ENCODE measurements around the gene TICAM2.

DNA sequence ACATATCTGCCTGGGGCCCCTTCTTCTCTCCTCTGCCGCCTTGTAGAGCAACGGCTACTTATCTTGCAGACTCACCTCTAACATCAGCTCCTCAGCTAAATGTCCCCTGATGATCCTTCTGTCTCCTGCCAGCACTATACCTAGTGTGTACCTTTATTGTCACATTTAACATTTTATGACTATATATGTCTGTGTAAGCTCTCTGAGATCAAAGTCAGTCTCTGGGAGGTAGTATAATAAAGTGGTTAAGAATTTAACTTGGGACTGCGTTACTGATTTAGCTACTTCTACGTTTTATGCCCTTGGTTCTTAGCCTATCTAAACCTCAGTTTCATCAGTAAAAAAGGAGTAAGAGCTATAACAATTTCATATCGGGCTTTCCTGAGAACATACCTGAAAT, 21.4 kb upstream of the TICAM2 start:
- TF ChIP-seq POLR2A (IDR thresholded peaks at IDR 0.05) (no peak), POLR2AphosphoS5 (IDR thresholded peaks at IDR 0.05) (no peak)
- TF ChIP-seq, protein P1, sequence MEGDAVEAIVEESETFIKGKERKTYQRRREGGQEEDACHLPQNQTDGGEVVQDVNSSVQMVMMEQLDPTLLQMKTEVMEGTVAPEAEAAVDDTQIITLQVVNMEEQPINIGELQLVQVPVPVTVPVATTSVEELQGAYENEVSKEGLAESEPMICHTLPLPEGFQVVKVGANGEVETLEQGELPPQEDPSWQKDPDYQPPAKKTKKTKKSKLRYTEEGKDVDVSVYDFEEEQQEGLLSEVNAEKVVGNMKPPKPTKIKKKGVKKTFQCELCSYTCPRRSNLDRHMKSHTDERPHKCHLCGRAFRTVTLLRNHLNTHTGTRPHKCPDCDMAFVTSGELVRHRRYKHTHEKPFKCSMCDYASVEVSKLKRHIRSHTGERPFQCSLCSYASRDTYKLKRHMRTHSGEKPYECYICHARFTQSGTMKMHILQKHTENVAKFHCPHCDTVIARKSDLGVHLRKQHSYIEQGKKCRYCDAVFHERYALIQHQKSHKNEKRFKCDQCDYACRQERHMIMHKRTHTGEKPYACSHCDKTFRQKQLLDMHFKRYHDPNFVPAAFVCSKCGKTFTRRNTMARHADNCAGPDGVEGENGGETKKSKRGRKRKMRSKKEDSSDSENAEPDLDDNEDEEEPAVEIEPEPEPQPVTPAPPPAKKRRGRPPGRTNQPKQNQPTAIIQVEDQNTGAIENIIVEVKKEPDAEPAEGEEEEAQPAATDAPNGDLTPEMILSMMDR (IDR thresholded peaks at IDR 0.05), result no peak

Measured in gastroesophageal sphincter (tissue), 3 donors.